Prostate gland (tissue), 2 donors: Measurements from ENCODE around the gene KCNK1.

Experiments
- POLR2A ChIP-seq: fragments of 450-650 bp; IDR thresholded peaks from one replicate; pipeline ENCODE4 v1.6.1; 2016; ENCODE audit warnings: antibody characterized with exemption, mild to moderate bottlenecking
- POLR2AphosphoS5 ChIP-seq: sonication (generic); formaldehyde crosslinking; IDR thresholded peaks from one replicate; pipeline ENCODE4 v1.6.1; 2017; ENCODE audit warnings: antibody characterized with exemption
- TF ChIP-seq, protein P1 (sequence below), 4 experiments: fragments of 200-600 bp in 2 of 4; fragments of 450-650 bp in 2 of 4; sonication (generic) in 2 of 4; IDR thresholded peaks; 1 replicate in 3 of 4; 2 replicates in 1 of 4; pipeline ENCODE4 v1.5.1; 2016 to 2019; ENCODE audit warnings: antibody characterized with exemption in 4 of 4, mild to moderate bottlenecking in 2 of 4, moderate library complexity in 2 of 4

DNA sequence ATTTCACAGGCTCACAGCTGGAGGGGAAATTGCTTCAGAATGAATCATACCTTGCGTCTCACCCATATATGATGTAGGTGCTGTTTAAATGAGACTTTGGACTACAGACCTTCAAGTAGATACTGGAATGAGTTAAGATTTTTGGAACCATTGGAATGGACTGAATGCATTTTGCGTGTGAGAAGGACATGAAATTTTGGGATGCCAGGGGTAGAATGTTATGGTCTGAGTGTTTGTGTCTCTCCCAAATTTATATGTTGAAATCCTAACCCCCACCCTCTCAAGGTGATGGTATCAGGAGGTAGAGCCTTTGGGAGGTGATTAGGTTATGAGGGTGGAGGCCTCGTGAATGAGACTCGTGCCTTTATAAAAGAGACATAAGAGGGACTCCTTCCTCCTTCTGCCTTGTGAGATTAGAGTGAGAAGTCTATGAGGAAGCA is 41.4 kb downstream of the KCNK1 start:
- TF ChIP-seq, protein P1, sequence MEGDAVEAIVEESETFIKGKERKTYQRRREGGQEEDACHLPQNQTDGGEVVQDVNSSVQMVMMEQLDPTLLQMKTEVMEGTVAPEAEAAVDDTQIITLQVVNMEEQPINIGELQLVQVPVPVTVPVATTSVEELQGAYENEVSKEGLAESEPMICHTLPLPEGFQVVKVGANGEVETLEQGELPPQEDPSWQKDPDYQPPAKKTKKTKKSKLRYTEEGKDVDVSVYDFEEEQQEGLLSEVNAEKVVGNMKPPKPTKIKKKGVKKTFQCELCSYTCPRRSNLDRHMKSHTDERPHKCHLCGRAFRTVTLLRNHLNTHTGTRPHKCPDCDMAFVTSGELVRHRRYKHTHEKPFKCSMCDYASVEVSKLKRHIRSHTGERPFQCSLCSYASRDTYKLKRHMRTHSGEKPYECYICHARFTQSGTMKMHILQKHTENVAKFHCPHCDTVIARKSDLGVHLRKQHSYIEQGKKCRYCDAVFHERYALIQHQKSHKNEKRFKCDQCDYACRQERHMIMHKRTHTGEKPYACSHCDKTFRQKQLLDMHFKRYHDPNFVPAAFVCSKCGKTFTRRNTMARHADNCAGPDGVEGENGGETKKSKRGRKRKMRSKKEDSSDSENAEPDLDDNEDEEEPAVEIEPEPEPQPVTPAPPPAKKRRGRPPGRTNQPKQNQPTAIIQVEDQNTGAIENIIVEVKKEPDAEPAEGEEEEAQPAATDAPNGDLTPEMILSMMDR (IDR thresholded peaks at IDR 0.05) = no peak
- TF ChIP-seq POLR2A (no peak), POLR2AphosphoS5 (no peak)
